ENCODE data around the gene TMEM205.

GRCh38 chr19:11300811-11301120, 45.3 kb downstream of the TMEM205 start:
- TF ChIP-seq, protein P1, sequence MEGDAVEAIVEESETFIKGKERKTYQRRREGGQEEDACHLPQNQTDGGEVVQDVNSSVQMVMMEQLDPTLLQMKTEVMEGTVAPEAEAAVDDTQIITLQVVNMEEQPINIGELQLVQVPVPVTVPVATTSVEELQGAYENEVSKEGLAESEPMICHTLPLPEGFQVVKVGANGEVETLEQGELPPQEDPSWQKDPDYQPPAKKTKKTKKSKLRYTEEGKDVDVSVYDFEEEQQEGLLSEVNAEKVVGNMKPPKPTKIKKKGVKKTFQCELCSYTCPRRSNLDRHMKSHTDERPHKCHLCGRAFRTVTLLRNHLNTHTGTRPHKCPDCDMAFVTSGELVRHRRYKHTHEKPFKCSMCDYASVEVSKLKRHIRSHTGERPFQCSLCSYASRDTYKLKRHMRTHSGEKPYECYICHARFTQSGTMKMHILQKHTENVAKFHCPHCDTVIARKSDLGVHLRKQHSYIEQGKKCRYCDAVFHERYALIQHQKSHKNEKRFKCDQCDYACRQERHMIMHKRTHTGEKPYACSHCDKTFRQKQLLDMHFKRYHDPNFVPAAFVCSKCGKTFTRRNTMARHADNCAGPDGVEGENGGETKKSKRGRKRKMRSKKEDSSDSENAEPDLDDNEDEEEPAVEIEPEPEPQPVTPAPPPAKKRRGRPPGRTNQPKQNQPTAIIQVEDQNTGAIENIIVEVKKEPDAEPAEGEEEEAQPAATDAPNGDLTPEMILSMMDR (IDR thresholded peaks at IDR 0.05) = no peak
- TF ChIP-seq POLR2A (IDR thresholded peaks at IDR 0.05) (no peak), EP300 (IDR thresholded peaks at IDR 0.05) (no peak), POLR2AphosphoS5 (IDR thresholded peaks at IDR 0.05) (no peak)
